C4-2B (cell line): ENCODE results near the gene TTC34.

ENCODE experiments used
- H3K27ac ChIP-seq: fragments of 450-650 bp; 2 replicates; pipeline ENCODE4 v1.5.1; 2017
- ZFX ChIP-seq: fragments of 450-650 bp; IDR thresholded peaks from 2 replicates; pipeline ENCODE4 v1.6.1; 2017
- TF ChIP-seq, protein P1 (sequence below): fragments of 450-650 bp; conservative IDR thresholded peaks from 2 replicates; pipeline ENCODE4 v1.5.1; 2017; ENCODE audit warnings: mild to moderate bottlenecking

TTC34 gene

GRCh38 chr1:2609319-2610035 is 192.0 kb downstream of the TTC34 start:
- TF ChIP-seq, protein P1, sequence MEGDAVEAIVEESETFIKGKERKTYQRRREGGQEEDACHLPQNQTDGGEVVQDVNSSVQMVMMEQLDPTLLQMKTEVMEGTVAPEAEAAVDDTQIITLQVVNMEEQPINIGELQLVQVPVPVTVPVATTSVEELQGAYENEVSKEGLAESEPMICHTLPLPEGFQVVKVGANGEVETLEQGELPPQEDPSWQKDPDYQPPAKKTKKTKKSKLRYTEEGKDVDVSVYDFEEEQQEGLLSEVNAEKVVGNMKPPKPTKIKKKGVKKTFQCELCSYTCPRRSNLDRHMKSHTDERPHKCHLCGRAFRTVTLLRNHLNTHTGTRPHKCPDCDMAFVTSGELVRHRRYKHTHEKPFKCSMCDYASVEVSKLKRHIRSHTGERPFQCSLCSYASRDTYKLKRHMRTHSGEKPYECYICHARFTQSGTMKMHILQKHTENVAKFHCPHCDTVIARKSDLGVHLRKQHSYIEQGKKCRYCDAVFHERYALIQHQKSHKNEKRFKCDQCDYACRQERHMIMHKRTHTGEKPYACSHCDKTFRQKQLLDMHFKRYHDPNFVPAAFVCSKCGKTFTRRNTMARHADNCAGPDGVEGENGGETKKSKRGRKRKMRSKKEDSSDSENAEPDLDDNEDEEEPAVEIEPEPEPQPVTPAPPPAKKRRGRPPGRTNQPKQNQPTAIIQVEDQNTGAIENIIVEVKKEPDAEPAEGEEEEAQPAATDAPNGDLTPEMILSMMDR = no peak
- TF ChIP-seq ZFX = no peak
- no peak overlapping the region for H3K27ac ChIP-seq

DNA sequence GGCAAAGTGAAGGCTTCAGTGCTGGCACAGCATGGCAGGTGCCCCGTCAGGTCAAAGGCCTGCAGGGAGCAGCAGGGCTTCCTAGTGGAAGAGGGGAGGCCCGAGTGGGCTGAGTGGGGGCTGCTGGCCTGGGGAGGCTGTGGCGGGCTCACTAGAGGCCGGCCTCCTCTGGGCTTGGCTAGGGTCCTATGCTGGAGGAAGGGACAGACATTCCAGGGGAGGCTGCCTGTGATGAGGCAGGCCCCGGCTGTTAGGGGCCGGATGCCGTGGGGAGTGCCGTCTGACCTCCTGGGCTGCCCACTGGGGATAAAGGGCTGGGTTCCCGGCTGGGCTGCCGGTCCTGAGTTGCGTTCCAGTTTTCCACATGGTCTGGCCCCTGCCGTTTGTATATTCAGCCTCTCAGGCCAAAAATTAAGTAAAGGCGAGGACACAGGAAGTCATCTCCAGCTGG is 193.8 kb downstream of the TTC34 start:
- TF ChIP-seq ZFX = no peak
- TF ChIP-seq, protein P1 = no peak

GRCh38 chr1:2606881-2607621 is 194.4 kb downstream of the TTC34 start:
- no peak for TF ChIP-seq ZFX
- TF ChIP-seq, protein P1 = no peak

More for the DNA sequence above, 193.8 kb downstream of the TTC34 start:
- H3K27ac ChIP-seq = no peak overlapping the region

GRCh38 chr1:2606396-2606880 is 195.1 kb downstream of the TTC34 start:
- TF ChIP-seq, protein P1 = no peak
- no peak for TF ChIP-seq ZFX

More at GRCh38 chr1:2606881-2607621, 194.4 kb downstream of the TTC34 start:
- H3K27ac ChIP-seq = no peak overlapping the region

DNA sequence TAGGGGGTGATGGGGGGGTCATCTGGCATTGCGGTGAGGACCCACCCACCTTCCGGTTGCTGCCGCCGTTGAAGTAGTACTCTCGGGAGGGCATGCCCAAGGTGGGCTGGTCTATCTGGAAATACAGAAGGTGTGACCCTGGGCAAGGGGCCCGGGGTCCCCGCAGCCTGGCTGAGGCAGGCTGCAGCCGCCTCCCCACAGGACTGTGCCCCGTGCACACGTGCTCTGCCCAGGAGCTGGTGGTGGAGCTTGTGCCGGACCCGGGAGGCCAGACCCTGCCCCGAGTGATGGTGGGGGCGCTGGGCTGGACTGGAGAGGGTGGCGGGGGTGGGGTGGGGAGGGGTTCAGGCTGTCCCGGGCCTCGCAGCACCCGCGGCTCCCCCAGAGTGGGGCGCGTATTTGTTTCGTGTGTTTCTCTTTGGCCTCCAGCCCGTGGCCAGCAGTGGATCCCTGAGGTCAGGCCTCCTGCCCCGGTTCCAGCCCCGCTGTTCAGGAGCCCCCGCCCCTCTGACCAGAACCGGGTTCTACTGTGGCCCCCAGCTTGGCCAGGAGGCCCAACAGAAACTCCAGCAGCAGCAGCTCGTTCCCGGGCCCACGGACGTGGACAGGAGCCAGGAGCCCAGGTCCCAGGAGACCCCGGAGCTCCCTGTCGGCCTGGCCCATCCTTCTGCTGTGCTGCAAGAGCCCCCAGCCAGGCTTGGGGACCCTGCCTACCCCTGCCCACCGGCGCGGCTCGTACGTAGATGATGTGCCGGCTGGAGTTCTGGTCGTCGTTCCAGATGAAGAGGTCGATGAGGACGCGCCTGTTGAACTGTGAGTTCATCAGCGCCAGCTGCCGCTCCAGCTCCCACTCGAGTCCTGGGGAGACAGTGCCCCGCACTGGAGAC is 195.7 kb downstream of the TTC34 start:
- TF ChIP-seq ZFX = no peak
- TF ChIP-seq, protein P1 = no peak
- H3K27ac ChIP-seq = no peak overlapping the region

More at GRCh38 chr1:2606396-2606880, 195.1 kb downstream of the TTC34 start:
- no peak overlapping the region for H3K27ac ChIP-seq

DNA sequence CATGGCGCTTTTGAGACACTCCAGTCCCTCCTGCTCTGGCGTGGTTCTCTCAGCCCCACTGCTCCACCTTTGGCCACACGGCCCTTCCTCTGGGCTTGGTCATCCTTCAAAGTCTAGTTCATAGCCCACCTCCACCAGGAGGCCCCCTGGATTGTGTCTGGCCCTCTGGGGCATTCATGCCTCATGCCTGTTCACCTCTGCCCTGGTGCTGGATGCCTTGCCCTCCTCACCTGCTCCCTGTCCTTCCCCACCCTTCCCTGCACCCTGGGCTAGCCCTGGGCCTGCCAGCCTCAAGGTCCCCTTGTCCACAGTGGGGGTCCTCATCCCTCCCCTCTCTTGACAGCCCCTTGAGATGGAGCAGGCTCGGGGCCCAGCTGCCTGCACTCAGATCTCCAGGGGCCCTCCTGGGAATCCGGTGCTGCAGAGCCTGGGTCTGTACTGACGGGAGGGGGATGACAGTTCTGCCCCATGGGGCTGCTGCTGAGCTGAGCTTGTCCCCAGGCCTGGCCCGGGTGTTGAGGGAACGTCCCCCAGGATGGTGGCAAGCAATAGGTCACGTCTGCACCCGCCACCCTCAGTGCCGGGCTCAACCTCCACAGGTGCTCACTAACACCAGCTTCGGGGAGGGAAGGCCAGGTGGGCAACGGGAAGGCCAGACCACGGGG is 196.5 kb downstream of the TTC34 start:
- H3K27ac ChIP-seq = no peak overlapping the region
- TF ChIP-seq ZFX = no peak
- TF ChIP-seq, protein P1 = no peak
